Stimulated activated CD4-positive, alpha-beta T cell treated with anti-CD3 and anti-CD28 coated beads, Interleukin-15, amount 100 ng/mL, for 24 hours (primary cell): Measurements from ENCODE around the gene TBC1D9.

Experiments
- DNase-seq: peaks from one replicate; pipeline ENCODE4 v3.0.0-alpha.2; 2020

The TBC1D9 gene

DNA sequence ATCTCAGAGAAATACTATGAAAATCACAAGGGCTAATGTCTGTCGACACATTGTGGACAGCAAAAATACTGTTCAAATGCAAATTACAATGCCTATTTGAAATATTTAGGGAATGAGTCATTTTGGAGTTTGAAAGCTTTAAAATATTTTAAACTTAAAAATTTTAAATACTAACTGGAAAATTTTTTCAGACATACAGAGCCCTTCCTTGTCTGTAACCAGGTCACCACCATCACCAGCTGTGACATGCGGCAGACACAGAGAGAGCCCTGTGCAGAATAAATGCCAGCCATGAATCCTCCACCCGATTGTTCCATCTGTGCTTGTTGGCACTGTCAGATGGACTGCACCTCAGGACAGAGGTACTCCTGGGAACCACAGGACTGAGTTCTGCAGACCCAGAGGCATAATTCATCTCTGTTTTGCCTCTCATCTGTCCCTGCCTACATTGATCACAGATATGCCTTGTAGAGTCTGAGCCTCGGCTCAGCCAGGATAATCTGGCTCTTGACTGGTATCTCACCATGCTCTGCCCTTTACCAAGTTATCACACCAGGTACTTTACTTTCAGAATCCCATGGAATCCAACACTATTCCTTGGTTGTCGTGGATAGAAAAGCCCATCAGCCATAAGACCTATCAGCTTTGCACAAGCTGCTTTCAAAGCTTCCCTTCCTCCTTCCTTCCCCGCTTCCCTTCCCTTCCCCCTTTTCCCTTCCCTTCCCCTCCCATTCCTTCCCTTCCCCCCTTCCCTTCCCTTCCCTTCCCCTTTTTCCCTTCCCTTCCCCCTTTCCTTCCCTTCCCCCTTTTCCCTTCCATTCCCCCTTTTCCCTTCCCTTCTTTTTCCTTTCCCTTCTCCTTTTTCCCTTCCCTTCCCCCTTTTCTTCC lies 67.2 kb downstream of the TBC1D9 start:
- DNase-seq = no peak

DNA sequence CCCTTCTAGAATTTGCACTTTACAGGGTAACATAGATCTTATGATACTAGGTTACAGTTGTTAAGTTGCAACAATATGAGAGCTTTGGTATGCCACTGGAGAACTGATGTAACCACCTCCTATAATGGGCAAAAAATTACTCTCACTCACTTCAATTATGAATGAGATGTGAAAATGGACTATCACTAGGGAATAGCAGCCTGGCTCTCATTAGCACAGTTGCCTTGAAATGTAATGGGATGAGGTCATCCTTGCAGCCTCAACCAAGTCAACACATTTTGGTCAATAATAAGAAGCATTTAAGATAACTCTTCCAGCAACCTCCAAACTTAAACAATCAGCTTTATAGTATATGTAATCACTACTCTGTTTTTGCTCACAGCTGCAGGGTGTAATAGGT lies 69.4 kb downstream of the TBC1D9 start:
- no peak for DNase-seq

DNA sequence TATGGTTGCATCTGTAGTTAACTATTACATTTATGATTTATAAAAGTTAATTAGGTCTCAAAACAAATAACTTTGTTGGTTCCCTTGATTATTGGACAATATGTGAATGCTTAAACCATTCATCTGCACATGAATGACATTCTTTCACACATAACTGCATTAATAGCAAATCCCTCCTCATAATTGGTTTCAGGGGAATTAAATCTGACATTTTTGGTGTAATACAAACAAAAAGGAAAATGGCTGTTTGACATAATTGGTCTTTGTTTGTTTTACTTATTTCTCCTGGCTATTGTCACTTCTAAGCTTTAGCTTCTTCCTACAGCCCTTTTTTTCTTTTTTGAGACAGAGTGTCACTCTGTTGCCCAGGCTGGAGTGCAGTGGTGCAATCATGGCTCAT lies 71.9 kb downstream of the TBC1D9 start:
- DNase-seq = no peak

DNA sequence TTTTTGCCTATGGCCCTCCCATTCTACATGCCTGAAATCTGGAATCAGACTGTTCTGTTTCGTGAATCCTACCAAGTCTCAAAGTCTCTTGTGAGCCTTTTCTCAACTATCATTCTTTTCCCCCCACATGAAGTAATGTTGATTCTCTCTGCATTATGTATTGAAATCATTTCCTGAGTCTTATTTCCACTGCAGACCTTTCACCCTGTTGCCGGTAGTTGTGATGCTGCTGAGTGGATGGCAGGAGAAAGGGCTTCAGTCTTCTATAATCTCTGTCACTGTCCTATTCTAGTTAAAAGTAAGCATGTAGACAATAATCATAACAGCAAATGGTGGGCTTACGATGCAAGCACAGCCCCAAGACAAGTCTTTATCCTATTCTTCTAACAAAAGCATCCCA lies 75.0 kb downstream of the TBC1D9 start:
- no peak for DNase-seq

DNA sequence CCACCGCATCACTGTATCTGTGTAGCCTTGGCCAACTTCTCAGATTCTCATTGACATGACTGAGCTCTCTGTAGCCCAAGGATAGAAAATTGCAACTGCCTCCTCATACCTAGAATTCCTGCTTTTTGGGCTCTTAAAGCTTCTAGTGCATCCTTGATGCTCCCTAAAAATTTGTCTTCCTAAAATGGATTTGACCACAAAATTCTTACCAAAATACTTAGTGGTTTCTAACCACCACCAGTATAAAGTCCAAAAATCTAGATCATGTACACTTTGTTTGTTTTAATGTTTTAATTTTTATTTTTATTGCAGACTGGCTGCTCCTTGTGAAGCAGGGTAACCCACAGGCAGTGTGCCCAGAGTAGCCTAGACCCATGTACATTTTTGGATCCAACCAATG lies 75.5 kb downstream of the TBC1D9 start:
- no peak for DNase-seq

DNA sequence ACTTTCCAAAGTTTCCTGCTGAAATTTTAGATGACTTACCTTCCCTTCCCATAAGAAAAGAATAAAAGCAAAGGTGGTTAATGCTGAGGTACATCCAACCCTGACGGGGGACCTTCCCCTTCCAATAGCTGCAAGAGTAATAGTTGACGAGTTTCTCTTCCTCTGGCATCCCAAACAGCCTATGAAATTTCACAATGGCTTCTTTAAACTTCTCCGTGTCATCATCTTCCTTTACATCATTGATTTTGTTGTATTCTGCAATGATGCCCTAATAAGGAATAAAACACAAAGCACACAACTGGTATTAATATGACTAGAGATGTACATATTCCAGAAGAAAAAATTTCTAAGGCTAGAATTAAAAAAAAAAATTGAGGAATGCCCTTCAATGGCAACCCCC lies 76.6 kb downstream of the TBC1D9 start:
- DNase-seq = no peak

DNA sequence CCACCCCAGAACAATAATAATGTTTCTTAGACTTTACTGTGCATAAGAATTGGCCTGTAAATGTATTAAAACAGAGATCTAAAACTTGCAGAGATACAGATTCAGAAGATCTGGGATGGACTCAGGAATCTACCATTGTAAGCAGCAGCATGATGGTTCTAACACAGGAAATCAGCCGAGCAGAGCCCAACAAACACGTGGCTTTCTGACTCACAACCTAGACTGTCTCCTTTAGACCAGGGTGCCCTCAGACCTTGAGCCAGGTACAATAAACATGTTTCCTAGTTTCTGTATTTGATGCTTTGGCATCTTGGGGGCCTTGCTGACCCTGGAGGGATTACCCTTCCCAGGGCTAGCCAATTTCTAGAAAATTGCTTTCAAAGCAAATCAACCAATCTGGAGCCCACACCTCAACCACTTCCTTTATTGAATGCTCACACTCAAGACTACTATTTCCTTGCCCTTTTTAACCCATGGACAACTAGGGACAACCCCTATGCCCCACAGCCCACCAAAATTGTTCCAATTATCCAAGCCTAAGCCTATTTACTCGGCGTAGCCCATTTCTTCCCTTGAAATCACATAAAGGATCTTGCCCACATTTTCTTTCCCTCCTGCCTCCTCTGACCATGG lies 80.5 kb downstream of the TBC1D9 start:
- DNase-seq = no peak

DNA sequence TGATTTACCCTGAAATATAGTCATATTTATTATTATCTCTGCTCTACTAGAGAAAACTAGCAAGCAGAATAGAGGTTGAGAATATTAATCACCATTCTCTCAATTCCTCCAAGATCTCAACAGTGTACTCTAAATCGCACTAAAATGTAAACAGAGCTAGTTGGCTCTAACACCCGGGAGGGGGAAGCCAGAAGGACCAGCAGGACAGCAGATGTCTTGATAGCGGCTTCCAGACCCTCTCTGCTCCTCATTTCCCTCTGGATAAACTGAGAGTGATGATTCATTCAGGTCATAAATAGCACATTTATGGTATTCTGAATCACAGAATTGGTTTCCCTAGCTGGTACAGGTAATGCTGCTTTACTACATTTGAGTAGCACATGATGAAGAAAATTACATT lies 82.5 kb downstream of the TBC1D9 start:
- no peak for DNase-seq

DNA sequence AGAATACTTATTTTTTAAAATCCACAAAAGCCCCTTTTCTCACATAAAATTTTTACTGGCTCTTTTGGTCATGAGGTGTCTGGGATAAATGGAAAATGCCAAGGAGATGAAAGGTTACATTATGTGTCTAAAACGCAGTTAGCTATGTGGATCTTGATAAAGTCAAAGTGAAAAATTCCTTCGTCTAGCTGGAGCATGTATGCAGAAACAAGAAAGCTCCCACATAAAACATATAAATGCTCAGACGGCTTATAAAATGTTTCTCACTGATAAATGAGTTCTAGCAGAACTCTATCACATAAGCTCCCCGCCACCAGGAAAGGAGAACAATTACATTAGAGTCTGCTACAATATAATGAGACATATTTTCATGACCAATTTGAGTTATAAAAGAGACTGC lies 83.8 kb downstream of the TBC1D9 start:
- no peak for DNase-seq

DNA sequence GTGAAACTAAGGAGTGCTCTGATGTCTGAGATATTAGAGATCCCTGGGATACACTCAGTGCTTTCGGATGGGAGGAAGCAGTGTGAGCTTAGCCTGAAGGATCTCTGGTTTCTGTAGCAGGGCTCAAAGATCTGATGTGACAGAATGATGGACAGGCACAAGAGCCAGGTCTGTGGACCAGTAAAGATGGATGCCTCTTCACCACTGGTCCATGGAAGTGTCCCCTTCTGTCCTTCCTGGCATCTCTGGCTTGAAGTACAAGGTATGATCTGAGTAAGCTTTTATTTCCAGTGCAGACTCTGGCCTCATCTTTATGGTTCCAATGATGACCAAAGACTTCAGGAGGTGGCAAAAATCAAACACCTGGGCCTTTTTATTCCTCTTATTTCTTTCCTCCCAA lies 88.1 kb downstream of the TBC1D9 start:
- no peak for DNase-seq

DNA sequence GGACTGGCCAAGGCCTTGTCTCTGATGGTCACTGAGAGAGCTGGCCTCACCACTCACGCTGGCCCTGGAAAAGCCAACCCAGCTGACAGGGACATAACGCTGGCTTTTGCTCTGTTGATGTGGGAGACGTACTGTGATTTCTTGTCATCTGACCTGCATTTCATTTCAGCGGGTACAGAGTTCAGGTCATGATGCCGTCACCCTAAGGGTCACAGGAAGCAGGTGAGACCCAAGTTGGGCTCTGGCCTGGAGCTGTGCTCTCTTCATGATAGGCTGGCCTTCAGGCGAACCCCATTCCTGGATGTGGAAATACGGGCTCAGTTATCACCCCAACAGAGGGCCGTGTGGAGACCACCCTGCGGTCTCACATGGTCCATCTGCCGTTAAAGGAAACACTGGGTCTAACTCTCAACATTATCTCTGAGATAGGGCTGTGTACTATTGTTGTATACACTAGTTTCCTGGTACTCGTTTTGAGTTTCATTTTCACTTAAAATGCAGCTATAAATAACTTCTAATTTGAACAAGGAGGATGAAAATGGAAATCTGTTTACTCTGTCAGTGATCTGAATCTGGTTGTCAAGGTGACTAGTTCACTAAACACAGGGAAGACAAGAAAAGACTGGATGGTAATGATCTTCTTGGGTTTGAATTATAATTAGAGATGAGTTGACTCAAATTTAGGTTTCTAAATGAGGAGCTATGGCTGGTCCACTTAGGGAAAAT lies 89.1 kb downstream of the TBC1D9 start:
- DNase-seq = no peak

DNA sequence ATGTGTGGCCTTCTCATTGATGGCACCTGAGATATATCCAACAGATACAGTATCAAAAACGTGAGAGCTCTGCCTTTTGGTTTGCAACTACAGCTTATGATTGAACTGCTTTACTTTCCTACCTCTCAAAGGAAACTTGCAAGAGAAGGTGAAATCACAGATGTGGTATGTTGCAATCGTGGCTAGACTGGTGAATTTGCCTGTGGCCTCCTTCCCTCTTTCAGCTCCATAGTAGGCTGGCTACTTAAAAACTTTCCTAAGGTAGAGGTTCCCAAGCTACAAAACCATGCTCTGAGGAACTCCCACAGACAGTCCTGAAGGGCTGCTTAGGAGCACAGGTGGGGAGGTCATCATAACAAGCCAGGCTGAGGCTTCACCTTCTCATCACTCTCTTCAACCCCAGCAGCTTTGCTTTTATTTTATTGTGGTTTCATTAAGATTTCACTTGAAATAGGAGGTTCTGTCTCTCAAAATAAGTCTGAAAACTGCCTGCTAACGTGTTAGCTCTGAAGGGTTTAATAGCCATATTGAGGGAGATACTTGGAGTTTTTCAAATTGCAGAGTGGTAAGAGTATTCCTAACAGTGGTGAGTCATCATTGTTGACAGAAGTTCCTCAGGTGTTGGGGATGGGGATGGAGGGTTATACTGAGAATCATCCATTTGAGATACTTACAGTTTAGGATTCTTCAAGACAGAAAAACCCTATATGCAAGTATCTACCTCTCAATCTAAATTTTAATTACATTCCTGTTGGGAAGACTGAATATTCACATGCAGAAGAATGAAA lies 93.9 kb downstream of the TBC1D9 start:
- DNase-seq = no peak

DNA sequence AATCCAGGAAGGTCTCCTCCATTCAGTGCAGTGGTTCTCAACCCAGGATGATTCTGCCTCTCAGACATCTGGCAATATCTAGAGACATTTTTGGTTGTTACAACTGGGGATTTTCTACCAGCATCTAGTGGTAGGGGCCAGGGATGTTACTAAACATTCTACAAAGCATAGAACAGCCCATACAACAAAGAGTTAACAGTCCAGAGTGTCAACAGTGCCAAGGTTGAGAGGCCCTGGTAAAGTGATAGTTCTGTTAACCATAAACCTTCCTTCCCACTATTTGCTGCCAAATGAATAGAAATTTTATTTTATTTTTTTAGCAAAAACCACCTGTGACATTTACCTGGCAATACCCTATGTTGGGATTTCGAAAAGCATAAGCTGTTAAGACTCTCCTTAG lies 94.6 kb downstream of the TBC1D9 start:
- no peak for DNase-seq

DNA sequence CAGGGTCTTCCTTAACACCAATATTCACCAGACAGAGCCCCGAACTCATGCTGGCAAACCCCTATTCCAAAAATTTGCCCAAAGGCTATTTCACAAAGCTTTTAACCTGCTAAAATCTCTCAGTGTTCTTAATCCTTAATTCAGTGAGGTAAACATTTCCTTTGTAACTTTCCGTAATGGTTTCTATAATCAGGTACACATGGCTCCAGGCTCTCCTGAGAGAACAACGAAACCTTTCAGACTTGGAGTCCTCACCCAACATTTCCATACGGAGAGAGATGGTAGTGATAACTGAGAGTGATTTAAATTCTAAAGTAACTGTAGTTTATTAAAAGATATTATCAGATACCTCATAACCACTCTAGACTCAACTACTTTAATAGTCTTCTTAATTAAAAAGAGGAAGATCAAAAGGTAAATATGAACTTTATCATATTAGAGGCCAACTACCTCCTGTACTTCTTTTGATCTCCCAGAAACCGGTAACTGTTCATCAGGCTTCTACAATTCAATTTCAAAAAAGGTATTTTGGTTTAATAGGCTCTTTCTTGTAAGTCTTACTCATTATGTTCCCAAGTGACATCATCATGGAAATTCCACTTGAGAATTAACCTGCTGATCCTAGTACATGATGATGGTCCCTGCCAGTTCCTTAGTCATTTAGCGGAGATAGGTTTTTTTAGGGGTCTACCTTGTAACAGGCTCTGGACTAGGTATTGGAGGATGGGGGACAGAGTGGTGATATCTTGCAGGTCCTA lies 96.1 kb downstream of the TBC1D9 start:
- no peak for DNase-seq

DNA sequence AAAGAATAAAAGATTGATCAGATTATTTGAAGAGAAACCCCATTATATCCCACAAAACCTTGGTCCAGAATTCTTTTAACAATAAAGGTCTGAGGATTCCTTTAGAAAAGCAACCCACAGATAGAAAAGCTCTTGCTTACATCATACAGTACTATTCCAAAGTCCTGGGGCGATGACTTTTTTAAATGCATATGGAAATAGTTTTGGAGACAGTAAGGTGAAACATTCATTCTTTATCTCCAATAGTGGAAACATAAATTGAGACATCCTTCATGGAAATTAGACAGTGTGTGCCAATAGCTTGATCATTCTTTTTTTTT lies 101.7 kb downstream of the TBC1D9 start:
- no peak for DNase-seq

DNA sequence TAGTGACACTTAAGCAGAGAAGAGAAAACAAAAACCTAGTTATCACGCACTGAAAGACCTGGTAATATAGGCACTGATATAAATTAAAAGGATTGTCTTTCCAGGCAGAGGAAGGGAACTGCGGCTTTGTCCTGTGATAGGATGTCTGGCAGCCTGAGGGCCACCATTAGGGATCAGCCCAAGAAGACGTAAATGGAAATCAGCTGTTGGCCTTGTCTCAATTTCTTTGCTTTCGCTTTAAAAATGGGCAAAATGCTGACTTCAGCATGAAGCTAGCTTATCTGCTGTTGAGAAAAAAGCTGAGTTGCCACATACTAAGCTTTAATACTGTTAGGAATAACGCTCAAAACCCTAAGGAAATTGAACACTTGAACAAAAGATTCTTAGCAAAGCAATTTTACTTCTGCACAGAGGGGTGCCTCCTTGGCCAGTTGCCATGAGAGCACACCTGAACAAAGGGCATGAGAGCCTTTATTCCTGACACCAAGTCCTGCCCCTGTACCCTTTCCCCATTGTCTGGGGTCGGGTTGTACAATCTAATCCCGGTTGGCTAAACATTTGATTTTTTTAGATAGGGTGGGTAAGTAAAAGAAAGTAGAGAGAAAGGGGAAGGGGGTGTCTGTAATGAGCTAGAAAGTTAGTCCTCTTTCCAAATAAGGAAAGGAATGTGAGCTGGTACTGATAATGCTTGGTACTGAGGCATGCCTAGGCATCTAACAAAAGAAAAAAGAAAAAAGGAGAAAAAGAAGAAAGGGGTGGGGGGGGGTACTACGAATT lies 102.3 kb downstream of the TBC1D9 start:
- no peak for DNase-seq

DNA sequence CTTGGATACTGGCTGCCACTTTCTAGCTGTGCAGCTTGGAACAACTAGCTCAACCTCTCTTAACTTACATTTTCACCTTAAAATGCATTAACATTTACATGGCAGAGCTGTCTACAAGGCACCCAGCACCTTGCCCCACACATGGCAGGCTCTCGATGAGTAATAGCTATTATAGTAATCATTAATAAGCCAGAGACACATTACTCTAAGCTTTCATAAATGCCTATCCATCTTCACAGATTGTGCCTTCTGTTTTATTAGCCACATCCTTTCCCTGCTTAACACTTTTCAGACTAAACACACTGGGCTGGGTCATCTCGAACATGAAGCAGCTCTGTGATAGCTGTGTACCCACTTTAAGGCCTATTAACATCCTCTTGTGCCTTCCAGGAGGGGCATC lies 103.6 kb downstream of the TBC1D9 start:
- no peak for DNase-seq

DNA sequence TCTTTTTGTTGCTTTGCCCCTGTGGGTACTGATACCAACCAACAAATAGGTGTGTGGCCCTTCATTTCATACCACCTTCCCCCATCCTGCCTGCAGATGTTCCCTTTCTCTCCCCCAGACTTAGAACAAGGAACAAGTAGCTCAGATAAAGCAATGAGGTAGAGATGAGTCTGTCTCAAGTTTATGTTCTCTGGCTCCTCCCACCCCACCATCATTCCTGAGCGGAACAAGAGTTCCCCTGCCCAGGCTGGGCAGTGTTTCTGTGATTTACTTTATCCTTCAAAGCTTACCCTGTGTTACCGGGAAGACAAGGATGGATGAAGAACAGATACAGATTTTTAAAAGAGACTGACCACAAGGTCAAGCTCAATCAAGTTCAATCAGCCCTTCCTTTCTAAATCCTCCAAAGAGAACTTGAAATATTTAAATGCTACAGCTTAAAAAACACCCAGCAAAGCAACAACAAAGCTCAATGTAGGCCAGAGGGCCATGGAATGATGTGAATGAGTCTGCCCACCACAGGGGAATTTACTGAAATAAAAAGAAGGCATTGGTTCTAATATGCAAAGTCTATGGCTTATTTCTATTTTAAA lies 107.4 kb downstream of the TBC1D9 start:
- no peak for DNase-seq

DNA sequence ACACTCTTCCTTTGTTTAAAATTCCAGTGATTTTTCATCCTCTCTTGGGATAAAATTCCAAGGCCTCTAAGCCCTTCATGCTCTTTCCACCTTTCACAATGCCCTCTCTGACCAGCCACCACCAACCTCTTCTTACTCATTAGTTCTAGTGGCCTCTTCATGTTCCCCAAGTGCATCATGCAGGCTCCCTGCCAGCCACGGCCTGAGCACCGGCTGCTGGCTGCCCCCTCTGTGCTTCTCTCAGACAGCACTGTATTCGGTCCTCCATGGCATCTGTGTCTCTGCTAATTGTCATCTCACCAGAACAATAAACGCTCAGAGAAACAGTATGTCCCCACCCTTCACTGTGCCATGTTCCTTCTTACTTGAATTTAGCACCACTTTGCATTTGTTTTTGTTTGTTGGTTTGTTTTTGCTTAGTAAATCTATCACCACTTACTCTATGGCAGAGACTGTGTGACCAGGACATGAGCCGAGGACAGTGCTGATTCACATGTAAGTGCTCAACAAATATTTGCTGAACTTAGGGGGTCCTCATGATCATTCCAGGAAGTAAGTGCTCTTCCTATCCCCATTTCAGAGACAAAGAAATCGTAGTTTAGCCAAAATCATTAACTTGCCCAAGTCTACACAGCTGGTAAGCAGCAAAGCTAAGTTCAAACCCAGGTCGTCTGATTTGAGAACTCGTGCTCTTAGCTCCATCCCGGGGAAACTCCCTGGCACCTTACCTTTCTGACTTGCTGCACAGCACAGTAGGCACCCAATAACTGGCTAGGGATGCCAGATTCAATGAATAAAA lies 110.4 kb downstream of the TBC1D9 start:
- DNase-seq = no peak

DNA sequence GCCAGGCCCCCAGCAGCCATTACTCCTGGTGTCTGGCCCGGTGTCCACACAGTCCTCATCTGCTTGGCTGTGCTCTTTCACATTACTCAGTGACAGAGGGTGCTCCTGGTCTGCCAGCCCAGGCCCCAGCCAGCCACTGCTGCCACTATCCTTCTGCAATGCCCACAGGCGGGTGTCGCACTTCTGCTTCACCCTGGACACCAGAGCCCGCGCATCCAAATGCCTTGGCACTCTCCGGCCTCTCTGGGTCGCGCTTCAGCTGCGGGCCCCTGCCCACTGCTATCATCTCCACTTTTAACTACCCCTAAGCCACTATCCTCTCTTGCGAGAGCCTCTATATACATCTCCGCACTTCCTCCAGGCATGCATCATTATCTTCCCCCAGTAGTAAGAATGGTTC lies 111.0 kb downstream of the TBC1D9 start:
- no peak for DNase-seq
